HTR-8/SVneo (cell line): ENCODE measurements around the gene FNDC3B.

Experiments
- DNase-seq: peaks from one replicate; pipeline ENCODE4 v3.0.0; 2011; ENCODE audit warnings: low spot score, mixed read lengths; ENCODE audit not compliant: insufficient read length
- FAIRE-seq: peaks from 2 replicates; lab custom pipeline; 2011; peaks lifted over from hg19 to GRCh38; lab: Jason Lieb, UNC

Gene FNDC3B

DNA sequence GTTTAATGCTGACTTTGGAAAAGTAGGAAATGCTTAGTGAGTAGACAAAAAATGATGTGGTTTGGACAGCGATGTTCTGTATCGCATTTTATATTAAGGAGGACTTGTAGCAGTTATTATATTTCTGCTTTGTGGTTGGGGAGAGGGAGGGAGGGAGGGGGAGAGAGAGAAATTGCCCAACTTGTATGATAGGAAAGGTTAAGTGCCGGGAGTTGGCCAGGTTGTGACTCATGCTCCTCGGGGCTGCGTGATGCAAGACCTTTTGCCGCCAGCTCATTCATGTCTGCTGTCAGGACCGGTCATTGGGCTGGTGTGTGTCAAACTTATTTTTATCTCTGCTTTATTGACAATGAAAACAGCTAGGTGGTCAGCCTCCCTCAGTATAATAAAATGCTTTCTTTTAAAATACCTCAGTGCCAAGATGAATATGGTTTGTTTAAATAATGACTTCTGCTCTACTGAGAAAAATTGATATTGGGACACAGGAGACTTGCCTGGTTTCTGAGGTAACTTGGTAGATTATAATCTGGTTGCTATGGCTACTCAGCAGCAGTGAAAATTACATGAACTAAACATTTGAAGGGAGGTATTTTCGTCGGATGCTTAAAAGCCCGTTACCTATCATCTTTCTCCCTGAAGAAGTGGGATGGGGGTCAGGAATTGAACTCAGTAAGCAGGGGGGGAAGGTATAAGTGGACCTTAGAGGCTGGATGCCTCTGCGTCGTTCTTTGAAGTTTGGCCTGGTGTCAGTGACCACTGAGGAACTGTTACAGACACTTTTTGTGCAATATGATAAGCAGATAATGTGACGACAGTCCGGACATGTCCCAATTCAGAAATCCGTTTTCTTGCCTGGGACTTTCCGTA, 90.7 kb downstream of the FNDC3B start:
- FAIRE-seq (peak; percentile 79), DNase-seq (peak; percentile 87)

- no peak for DNase-seq
- FAIRE-seq, result no peak
Measured at GRCh38 chr3:172130717-172131050, 91.3 kb downstream of the FNDC3B start.

DNA sequence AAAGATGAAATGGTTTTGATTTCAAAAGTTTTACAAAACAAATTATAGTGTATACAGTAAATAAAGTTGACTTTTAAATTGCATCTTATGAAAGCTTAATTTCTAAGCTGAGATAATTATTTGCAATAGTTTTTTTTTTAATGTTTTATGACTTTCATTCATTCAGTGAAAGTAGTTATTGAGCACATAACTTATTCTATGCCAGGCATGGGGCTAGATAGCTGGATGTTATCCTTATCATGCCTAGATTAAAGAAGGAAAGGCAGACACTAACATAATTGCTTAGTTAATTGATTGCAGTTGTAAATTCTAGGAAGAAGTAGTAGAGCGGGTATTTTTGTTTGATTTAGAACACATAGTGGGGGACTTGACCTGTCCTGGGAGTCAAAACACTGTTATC, 92.4 kb downstream of the FNDC3B start:
- DNase-seq (no peak), FAIRE-seq (no peak)

DNA sequence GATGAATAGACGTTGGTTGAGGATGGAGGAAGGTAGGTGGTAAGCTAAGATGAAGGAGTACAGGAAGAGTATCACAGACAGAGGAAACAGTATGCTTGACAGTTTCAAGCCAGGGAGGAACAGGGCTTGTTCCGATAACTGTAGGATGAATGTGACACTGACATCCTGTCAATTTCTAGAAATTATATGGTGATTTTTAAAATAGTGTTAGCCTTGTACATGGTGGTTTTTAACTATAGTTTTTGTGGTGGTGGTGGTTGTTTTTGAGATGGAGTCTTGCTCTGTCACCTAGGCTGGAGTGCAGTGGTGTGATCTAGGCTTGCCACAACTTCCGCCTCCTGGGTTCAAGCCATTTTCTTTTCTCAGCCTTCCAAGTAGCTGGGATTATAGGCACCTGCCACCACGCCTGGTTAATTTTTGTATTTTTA, 92.8 kb downstream of the FNDC3B start:
- FAIRE-seq, result no peak
- DNase-seq, result no peak

- DNase-seq (no peak), FAIRE-seq (no peak)
Measured at GRCh38 chr3:172132721-172133311, 93.4 kb downstream of the FNDC3B start.

DNA sequence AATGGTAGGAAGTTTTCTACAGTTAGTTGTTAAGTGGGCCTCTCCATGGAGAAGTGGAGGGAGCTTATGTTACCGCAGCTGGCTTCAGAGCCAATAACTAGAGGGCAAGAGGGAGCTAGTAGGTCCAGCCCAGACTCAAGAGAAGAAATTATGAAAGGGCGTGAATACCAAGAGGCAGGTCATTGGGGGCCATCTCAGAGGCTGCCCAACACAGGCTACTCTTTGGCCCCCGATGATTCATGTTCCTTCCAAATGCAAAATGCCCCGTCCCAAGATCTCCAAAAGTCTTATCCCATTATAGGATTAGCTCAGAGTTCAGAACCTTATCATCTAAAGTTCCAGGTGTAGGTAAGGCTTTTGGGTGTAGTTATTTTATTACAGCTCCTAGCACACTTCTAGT, 94.5 kb downstream of the FNDC3B start:
- no peak for FAIRE-seq
- DNase-seq, result no peak

- DNase-seq, result no peak
- FAIRE-seq, result no peak
Measured at GRCh38 chr3:172134352-172134751, 95.0 kb downstream of the FNDC3B start.

- FAIRE-seq, result no peak
- DNase-seq, result no peak
Measured at GRCh38 chr3:172135185-172135584, 95.8 kb downstream of the FNDC3B start.

GRCh38 chr3:172135820-172136219, 96.4 kb downstream of the FNDC3B start:
- FAIRE-seq (no peak), DNase-seq (no peak)

DNA sequence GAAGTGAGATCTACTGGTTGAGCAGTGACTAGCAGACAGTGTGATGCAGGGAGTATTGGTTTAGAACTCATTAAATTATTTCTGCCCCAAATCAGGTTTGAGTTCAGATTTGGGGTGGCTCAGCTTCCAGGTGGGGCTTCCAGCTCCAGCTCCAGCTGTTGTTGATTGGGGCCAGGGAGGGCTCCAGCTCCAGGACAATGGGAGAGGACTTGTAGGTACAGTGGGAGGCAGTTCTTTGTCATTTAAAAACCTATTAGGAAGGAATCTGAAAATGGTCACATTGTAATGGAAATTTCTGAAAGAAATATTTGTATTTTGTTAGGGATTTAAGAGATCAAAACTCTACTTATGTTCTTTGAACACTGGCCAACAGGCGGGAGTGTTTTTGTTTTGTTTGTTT, 97.0 kb downstream of the FNDC3B start:
- DNase-seq (no peak), FAIRE-seq (no peak)

DNA sequence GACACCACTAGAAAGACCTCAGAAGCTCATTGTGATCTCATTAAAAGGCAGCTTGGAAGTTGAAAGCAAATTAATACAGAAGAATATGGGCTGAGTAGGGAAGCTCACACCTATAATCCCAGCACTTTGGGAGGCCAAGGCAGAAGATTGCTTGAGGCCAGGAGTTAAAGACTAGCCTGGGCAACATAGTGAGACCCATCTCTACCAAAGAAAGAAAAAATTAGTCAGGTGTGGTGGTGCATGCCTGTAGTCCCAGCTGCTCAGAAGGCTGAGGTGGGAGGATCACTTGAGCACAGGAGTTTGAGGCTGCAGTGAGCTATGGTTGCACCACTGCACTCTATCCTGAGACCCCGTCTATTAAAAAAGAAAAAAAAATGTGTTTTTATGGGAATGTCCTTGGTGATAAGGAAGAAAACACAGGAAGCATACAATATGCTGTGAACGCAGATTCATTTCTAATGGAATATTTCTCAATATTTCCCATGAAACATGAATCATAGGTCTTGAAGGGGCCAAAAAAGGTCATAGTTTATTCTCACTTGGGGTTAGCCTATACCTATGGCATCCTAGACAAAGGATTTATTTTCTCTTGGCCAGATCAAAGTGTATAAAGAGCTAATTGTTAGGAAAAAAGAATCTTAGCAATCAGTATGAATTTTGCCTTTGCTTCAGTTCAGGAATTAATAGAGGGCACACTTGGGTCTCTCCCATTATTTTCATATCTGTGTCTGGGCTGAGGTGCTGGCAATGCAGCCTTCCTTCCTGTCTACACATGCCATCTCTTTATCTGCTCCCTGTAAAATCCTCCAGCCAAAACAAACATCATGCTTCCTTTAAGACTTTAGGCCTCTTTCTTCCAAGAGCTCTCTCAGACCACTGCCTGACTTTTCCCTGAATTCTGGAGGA, 98.2 kb downstream of the FNDC3B start:
- DNase-seq (no peak), FAIRE-seq (no peak)

DNA sequence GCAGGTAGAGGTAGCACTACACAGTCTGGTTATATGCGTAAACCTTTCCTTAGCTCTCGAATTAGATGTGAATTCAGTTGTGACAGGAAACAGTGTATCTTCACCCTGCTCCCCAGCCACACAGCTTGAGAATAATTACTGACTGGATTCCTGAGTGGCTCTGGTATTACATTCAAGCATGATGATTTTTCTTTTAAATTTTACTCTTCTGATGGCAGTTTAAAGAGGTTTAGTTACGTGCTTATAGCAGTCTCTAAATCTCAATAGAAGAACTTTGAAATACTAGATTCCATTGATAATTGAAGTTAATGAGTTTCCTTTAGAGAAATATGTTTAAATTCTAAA, 98.8 kb downstream of the FNDC3B start:
- no peak for FAIRE-seq
- no peak for DNase-seq

DNA sequence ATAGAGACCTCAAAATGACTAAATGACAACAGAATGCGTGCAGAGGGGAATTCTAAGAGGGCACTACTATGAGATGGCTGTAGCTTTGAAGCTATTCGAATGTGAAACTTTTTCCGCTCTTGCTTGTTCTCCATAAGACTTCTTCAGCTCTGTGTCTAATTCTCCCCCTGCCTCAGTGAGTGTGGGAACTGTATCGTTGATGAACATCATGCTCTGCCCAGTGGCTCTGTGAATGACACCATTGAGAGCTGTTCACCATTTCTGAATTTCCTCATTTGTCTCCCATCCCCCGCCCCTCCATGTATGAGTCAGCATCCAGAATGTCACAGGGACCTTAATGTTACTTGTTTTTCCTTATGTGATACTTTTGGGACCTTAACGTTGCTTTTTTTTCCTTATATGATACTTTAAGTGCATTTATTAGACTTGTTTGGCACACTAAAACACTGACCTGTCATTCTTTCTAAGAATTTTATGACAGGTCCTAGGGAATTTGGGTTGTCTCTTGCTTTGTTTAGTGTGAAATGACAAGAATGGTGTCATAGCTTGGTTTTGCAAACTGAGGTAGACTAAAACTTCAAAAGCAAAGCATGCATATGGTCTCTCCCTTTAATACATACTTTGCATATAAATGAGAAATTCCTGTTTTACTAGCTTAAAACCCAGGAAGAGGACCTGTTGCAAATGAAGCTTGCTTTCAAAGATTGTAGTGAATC, 99.6 kb downstream of the FNDC3B start:
- FAIRE-seq, result no peak
- DNase-seq, result no peak

DNA sequence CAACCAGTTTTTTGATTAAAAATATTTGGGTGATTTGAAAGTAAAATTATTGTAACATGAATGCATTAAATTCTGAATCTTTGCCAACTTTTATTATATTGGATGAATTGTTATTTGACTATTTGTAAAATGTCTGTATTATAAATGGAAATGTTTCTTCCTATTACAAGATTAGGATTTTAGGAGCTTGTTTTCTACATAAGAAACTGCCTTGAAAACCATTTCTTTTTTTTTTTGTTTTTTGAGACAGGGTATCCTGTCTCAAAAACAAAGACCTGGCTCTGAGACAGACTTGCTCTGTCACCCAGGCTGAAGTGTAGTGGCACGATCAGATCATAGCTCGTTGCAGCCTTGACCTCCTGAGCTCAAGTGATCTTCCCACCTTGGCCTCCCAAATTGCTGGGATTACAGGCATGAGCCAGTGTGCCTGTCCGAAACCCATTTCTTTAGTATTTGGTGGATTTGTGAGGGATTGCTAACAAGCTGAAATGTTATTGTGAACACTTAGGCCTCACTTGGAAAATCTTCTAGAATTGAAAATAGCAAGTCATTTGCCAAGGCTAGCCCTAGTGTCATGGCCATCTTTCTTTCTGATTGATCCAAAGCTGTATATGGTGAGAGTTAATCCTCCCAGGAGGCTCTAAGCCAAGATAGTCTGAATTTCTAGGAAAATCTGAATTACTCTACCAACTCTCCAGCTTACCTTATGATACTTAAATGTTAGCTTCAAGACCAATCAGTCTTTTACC, 100.3 kb downstream of the FNDC3B start:
- DNase-seq (no peak), FAIRE-seq (no peak)

GRCh38 chr3:172140499-172141391, 101.4 kb downstream of the FNDC3B start:
- FAIRE-seq (peak; percentile 65), DNase-seq (peak; percentile 75)

GRCh38 chr3:172142051-172142863, 102.9 kb downstream of the FNDC3B start:
- DNase-seq, result no peak
- no peak for FAIRE-seq

GRCh38 chr3:172142864-172143451, 103.6 kb downstream of the FNDC3B start:
- no peak for FAIRE-seq

More at GRCh38 chr3:172142864-172143451, 103.6 kb downstream of the FNDC3B start:
- no peak for DNase-seq
